ENCODE results near the gene HOOK1. TPM values are rescaled to one million over a fixed set of nuclear protein-coding genes. Genes with fewer than 3 reads are reported as not detected.

Gene HOOK1
- polyA plus RNA-seq, 1 experiment = not detected

- CTCF ChIA-PET = no interaction called here
- POLR2A ChIA-PET = no interaction called here
- TF ChIP-seq CTCF (IDR thresholded peaks at IDR 0.05; ENCODE audit: low read depth, low read length) = no peak
- Histone ChIP-seq H3K27me3 (ENCODE audit: control insufficient read depth, insufficient read depth, low read length) (no peaks in the 10 kb centered on the region), H3K27ac (ENCODE audit: low read depth, low read length) (no peak overlapping the region), H3K9me3 (ENCODE audit: control insufficient read depth, insufficient read depth, low read length) (no peaks in the 10 kb centered on the region), H3K4me3 (ENCODE audit: low read depth, low read length) (no peak overlapping the region)
- no peak for DNase-seq (ENCODE audit: low read depth, low spot score)
Measured at GRCh38 chr1:59804301-59804700, 10.4 kb upstream of the HOOK1 start.

- H3K9me3 ChIP-seq (ENCODE audit: control insufficient read depth, insufficient read depth, low read length) = no peaks in the 10 kb centered on the region
Measured at GRCh38 chr1:59805554-59805953, 9.2 kb upstream of the HOOK1 start.

GRCh38 chr1:59814180-59814900 is 409 bp upstream of the HOOK1 start:
- no peak for TF ChIP-seq CTCF (IDR thresholded peaks at IDR 0.05; ENCODE audit: low read depth, low read length)
- Histone ChIP-seq H3K4me3 (ENCODE audit: low read depth, low read length) (no peak overlapping the region), H3K9me3 (ENCODE audit: control insufficient read depth, insufficient read depth, low read length) (peaks cover 7% of the 10 kb centered on the region), H3K27me3 (ENCODE audit: control insufficient read depth, insufficient read depth, low read length) (peaks cover 30% of the 10 kb centered on the region), H3K27ac (ENCODE audit: low read depth, low read length) (no peak overlapping the region)
- POLR2A ChIA-PET = no interaction called here
- CTCF ChIA-PET = no interaction called here
- DNase-seq (ENCODE audit: low read depth, low spot score) = no peak

More at GRCh38 chr1:59805554-59805953, 9.2 kb upstream of the HOOK1 start:
- Histone ChIP-seq H3K27me3 (ENCODE audit: control insufficient read depth, insufficient read depth, low read length) (peaks cover 4% of the 10 kb centered on the region), H3K27ac (ENCODE audit: low read depth, low read length) (no peak overlapping the region), H3K4me3 (ENCODE audit: low read depth, low read length) (no peak overlapping the region)
- DNase-seq (ENCODE audit: low read depth, low spot score) = no peak
- ChIA-PET CTCF (no interaction called here), POLR2A (no interaction called here)
- no peak for TF ChIP-seq CTCF (IDR thresholded peaks at IDR 0.05; ENCODE audit: low read depth, low read length)

- Histone ChIP-seq H3K4me3 (ENCODE audit: low read depth, low read length) (no peak overlapping the region), H3K9me3 (ENCODE audit: control insufficient read depth, insufficient read depth, low read length) (peaks cover 7% of the 10 kb centered on the region), H3K27ac (ENCODE audit: low read depth, low read length) (no peak overlapping the region), H3K27me3 (ENCODE audit: control insufficient read depth, insufficient read depth, low read length) (peaks cover 26% of the 10 kb centered on the region)
- no peak for TF ChIP-seq CTCF (IDR thresholded peaks at IDR 0.05; ENCODE audit: low read depth, low read length)
- ChIA-PET CTCF (no interaction called here), POLR2A (no interaction called here)
- no peak for DNase-seq (ENCODE audit: low read depth, low spot score)
Measured at GRCh38 chr1:59815892-59816291, 1.1 kb downstream of the HOOK1 start.

- ChIA-PET CTCF (no interaction called here), POLR2A (no interaction called here)
- DNase-seq (ENCODE audit: low read depth, low spot score) = no peak
- Histone ChIP-seq H3K27me3 (ENCODE audit: control insufficient read depth, insufficient read depth, low read length) (peaks cover 26% of the 10 kb centered on the region), H3K27ac (ENCODE audit: low read depth, low read length) (no peak overlapping the region), H3K9me3 (ENCODE audit: control insufficient read depth, insufficient read depth, low read length) (peaks cover 7% of the 10 kb centered on the region), H3K4me3 (ENCODE audit: low read depth, low read length) (no peak overlapping the region)
- no peak for TF ChIP-seq CTCF (IDR thresholded peaks at IDR 0.05; ENCODE audit: low read depth, low read length)
Measured at GRCh38 chr1:59816318-59816878, 1.6 kb downstream of the HOOK1 start.
